NCI-H2196 treated with DMSO at 0.1 percent for 48 hours (cell line): ENCODE results near the gene ACSL3.

ENCODE experiments used
- DNase-seq: peaks from one replicate; lab custom pipeline; 2025; ENCODE audit not compliant: unreplicated experiment; lab: John Stamatoyannopoulos, UW

ACSL3 gene

DNA sequence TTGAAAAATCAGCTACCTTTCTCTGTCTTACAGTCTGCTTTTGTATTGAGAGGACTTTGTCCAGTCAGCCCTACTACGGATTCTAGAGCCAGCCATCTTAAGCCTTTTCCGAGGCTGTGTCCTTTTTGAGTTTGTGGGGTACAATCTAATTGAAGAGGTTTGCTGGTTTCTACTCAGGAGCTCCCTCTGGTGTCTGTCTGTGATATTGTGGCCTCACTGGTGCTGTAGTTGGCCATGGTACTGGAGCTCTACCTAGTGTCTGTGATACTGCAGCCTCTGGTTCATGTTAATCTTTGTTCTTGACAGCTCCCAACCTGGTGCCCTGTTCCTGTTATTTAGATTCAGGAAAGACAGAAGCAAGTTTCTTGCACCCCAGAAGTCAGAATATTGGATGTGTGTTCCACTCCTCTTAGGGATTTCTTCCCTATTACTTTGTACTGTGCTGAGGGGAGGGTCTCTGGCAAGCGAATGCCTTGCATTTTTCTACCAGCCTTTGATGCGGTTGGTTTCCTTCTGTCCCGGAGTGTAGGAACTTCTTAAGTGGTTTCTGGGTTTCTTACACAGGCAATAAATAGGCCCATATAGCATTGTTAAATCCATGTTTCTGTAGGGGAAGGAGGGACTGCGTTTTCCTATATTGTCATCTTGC is 78.5 kb downstream of the ACSL3 start:
- no peak for DNase-seq

DNA sequence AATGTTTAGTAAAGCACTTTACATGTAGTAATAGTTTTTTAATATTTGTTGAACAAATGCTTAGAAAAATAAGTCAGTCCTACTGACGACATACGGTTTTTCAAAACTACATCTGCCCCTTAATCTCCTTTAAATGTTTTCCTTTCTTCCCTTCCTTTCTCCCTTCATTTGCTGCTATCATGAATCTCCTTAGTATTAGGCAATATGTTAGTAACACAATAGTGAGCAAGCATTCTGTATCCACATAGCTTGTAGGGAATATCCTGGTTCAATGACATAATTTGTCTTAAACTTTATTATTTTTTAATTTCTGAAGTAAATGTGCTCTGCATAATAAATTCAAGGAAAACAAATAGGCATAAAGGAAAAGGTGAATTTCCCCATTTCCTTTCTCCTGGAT is 79.1 kb downstream of the ACSL3 start:
- no peak for DNase-seq

DNA sequence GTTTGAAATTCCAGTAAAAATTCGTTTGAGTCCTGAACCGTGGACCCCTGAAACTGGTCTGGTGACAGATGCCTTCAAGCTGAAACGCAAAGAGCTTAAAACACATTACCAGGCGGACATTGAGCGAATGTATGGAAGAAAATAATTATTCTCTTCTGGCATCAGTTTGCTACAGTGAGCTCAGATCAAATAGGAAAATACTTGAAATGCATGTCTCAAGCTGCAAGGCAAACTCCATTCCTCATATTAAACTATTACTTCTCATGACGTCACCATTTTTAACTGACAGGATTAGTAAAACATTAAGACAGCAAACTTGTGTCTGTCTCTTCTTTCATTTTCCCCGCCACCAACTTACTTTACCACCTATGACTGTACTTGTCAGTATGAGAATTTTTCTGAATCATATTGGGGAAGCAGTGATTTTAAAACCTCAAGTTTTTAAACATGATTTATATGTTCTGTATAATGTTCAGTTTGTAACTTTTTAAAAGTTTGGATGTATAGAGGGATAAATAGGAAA is 80.7 kb downstream of the ACSL3 start:
- no peak for DNase-seq

DNA sequence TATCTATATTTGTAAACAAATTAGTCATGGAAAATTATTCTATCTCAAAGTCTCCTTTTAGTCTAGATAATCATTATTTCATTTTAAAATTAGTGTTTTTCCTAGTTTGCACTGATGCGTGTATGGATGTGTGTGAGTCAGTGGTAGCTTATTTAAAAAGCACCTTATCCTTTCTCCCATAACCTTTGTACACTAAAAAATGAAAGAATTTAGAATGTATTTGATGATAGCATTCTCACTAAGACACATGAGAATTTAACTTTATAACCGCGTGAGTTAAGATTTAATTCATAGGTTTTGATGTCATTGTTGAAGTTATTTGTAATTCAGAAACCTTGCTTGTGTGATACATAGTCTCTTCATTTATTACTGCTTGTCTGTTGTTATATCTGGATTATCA is 81.7 kb downstream of the ACSL3 start:
- no peak for DNase-seq

DNA sequence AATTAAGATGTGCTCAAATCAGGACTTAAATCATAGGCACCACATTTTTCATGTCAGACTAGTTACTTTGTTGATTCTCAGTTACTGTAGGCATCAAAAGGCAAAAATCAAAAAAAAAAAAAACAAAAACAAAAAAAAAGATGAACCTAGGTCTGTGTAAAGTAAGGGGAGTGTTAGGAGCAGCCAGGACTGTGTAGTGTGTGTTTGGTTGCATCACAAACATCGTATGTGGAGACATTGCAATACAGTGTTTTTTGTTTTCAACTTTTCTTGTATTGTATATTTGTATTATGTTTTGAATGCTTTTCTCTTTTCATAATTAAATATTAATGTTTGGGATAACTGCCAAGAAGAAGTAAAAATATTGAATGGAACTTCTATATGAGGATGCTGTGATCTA is 82.1 kb downstream of the ACSL3 start:
- no peak for DNase-seq

DNA sequence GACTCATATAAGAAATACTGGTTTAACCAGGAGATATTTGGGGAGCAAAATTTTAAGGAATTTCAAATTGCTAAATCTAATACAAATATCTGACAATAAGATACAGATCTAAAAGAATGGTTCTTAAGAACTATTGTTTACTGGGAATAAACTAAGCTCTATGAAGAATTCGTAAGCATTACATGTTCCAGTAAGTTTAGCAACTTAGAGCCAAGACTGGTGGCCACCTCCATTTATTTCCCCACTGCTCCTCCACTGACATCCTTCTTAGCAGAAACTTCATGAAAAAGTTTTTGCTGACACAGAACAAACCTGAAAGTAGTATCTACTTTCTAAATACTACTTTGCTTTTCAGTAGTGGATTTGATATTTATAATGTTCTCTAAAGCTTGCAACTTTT is 83.0 kb downstream of the ACSL3 start:
- no peak for DNase-seq

DNA sequence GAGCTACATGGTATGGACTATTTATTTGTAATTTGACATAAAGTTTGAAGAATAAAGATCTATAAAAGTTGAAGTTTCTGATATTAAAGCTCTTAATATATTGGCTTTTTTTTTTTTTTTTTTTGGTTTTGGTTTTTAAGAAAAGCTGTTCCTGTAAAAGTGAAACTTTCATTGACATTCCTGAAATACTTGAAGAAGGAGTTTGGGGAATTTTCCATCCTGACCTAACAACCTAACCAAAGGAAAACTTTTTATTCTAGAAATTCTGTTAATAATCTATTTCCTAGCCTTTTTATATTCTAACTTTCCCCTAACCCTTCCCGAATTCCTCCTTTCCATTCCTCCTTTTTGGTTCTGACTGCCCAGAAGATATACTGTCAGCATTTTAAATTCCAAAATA is 83.7 kb downstream of the ACSL3 start:
- no peak for DNase-seq

DNA sequence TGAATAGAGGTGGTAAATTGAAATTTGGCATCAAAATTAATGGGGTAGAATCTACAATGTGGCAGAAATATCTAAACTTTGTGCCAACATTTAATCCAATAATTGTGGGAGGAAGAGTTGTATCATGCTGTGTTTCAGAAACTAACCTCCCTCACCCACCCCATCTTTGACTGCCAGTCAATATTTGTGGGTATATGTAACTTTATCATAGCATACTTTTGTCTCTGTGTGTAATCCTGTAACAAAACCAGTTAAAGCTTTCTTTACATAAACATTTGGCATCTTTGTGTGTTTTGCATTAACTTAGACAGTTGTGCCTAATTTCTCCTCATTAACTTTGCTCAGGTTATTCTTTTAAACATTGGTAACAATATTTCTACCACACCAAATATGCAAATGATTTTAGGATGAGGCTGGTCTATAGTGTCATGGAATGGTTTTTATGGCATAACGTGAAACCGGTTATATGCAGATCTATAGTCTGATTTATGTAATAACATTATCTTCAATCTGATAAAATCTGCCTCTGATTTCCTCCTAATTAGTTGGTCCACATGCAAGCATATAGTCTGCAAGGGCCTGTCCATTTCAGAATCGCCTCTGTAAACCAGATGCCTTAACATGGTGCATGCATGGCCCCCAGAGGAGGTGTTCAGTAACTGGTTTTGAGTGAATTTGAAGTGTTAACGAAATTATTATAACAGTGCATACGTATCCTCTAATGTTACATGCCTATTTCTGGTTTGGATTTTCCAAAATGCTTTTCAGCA is 84.3 kb downstream of the ACSL3 start:
- DNase-seq, result no peak

DNA sequence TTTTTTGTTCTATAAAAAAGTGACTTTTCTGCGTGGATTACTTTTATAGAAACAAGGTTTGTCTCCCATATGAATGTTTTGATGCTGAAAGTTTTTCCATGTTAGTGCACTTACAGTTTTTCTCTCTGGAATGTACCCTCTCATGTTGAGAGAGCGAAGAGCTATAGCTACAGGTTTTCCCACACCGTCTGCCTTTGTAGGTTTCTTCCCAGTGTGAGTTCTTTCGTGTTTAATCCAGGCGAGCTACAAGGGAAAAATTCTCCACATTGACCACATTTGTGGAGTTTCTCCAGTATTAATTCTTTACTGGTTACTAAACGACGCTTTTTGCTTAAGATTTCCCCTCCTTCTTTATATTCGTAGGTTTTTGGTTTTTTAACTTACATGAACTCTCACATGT is 85.1 kb downstream of the ACSL3 start:
- no peak for DNase-seq

DNA sequence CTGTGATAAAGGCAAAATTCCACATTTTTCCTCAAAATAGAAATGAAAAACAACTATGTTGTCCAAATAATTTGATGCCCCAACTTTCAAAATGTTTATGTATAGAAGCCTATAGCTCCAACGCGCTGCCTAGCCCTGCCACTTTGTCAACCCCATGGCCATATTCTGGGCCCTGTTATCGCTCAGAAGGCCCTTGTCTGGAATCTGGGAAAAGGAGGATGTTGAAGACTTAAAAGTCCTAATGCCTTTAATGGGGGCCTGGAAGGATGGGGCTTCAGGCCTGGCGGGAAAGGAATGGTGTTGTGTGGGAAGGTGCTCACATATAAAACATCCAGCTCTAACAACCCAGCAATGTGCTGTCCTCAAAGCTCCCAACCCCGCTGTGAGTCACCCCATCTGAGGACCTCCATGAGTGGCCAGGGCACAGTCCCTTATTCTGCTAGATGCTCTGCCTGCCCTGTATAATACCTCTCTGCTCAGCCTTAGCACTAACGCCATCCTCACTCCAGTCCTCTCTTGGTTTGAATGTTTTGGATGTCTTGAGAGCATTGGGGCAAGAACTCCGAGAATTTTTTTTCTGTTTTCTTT is 86.0 kb downstream of the ACSL3 start:
- DNase-seq, result no peak

DNA sequence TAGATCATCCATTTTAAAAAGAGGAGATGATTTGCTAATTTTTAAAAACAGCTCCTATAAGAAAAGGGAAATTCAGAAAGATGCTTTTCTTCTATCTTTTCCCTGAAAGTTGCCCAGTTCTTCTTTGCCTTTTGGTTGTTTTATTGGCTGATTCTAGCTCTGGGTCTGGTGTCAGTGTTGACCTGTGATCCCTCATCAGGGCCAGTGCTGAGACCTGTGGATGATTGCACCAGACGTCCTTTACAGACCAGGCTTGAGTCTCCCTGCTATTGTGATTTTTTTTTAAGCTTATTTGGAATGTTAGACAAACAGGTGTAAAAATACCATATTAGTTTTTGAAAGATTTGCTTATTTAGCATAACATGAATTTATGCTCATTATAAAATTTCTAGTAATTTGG is 88.2 kb downstream of the ACSL3 start:
- DNase-seq, result no peak

DNA sequence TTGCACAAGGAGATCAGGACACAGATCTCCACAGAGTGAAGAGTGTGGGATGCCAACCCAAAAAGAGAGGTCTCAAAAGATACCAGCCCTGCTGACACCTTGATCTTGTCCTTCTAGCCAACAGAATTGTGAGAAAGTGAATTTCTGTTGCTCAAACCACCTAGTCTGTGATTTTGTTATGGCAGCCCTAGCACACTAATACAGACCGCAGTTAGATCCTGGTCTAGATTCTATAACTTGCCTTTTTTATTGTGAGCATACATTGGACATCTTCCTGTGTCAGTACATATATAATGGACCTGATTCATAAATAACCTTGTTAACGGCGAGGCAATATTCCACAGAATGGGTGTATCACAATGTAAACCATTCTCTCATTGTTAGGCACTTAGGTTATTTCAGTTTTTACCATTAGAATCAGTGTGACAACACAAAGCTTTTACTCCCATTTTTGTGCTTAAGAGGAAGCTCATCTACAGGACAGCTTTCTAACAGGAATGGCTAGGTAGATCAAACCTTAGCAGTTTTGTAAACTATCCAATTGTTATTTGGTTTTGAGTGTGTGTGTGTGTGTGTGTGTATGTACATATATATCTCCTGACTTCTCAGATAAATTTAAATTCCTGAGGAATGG is 89.0 kb downstream of the ACSL3 start:
- DNase-seq, result no peak

DNA sequence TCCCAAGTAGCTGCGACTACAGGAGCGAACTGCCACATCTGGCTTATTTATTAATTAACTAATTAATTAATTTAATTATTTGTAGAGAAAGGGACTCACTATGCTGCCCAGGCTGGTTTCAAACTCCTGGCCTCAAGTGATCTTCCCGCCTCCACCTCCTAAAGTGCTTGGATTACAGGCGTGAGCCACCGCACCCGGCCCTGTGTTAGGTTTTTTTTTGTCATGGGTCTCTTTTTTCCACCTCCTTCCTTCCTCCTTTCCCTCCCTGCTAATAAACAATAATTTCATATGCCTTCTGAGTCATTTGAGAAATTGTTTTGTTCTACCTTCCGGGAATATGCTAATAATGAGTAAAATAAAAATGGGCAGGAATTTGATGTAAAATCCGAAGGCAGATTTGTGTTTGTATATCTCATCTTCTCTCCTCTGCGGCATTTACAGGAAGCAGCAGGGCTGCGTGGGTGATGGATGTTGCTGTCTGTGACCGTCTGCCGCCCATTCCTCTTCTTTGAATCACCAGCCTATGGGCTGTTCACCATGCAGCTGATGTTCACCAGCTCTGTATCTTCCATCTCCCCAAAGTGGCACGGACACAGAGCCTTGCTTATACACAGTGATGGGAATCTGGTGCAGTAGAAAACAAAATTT is 89.9 kb downstream of the ACSL3 start:
- no peak for DNase-seq

DNA sequence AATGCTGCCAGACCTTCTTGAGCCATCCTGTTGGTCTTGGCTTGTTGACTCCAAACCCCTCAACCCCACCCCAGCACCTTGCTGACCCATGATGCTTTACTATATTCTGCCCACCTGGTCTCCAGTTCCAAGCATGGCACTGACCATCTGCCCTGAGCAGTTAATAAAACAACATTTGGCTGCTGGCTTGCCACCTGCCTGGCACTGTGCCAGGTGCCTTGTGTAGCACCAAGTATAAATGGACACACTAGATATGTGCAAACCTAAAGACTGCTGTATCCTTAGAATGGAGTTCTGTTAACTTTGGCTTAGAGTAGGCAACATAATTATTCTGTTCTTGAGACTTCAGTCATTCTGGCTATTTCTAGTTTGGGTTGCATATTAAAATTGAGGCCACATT is 91.4 kb downstream of the ACSL3 start:
- DNase-seq, result peak; percentile 58

DNA sequence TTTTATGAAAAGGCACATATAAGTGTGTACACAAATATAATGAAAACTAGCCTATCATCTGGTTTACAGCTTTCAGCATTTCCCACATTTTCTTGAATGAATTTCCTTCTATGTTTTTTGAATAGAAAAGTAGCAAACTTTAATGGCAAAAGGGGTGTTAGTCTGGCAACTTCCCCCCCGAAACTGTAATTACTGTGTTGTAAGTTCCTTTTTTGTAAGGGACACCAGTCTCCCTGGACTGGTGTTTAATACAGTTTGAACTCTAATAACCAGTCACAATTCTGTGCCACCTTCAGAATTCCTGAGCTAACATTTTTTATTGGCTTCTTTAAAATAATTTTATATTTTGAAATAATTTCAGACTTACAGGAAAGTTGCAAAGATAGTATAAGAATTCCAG is 94.2 kb downstream of the ACSL3 start:
- DNase-seq, result no peak

DNA sequence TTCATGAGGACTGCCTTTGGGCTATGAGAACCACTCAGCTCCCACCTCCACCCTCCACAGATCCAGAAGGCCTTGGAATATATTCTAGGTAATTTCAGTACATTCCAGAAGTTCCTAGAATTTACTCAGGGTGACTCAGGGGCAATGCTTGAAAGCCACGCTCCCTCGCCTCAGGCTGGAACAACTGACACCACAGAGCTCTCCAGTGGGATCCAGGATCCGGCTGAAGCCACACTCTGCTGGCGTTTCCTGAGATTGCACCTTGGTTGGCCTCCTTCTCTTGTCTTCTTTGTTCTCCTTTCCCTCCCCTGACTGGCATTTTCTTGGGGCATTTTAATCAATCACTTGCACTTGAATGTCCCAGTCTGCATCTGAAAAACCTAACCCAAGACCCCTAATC is 98.5 kb downstream of the ACSL3 start:
- DNase-seq, result no peak

DNA sequence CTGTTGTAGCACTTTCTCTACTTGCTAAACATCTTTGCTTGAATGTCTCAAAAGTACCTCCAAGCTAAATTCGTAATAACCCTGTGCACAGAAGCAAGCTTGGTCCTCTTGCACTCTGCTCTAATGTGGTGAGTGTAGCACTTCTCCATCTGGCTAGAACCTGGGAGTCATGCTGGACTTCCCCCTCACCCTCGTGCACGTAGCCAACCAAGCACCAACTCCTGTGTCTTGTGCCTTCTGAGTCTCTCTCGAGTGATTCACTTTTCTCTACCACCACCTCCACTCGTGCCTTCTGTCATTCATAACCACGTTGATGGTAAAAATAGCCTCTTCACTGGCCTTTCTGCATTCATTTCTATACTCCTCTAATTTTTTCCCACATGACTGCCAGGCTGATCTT is 99.3 kb downstream of the ACSL3 start:
- DNase-seq, result no peak

DNA sequence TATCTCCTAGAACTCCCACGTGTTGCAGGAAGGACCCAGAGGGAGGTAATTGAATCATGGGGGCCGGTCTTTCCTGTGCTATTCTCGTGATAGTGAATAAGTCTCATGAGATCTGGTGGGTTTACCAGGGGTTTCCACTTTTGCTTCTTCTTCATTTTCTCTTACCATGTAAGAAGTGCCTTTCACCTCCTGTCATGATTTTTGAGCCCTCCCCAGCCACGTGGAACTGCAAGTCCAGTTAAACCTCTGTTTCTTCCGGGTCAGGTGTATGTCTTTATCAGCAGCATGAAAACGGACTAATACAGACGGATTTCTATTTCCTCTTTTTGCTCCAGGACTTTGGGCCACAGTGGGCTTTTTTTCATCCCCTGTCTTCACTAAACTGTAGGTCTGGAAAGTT is 102.8 kb downstream of the ACSL3 start:
- no peak for DNase-seq

DNA sequence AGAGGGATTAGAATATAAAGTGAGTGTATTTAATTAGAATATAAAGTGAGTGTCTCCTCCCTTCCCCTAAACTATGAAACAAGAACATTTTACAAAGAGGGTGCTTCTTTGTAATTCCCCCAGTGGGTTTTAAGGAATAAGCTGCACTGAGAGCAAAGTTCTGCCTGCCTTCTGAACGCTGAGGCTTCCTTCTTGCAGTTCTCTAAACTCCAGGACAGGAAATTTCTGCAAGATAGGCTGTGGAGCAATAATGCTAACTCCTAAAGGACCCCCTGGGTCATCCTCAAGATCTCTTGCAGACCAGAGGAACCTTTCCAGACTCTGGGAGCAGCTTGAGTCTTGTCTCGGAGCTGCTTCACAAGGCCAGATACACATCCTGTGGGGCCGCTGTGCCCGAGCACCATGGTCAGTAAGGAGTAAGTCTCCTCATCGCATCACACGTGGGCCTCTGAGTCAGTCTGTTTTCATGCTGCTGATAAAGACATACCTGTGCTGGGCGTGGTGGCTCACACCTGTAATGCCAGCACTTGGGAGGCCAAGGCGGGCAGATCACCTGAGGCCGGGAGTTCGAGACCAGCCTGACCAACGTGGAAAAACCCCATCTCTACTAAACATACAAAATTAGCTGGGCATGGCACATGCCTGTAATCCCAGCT is 103.7 kb downstream of the ACSL3 start:
- no peak for DNase-seq

DNA sequence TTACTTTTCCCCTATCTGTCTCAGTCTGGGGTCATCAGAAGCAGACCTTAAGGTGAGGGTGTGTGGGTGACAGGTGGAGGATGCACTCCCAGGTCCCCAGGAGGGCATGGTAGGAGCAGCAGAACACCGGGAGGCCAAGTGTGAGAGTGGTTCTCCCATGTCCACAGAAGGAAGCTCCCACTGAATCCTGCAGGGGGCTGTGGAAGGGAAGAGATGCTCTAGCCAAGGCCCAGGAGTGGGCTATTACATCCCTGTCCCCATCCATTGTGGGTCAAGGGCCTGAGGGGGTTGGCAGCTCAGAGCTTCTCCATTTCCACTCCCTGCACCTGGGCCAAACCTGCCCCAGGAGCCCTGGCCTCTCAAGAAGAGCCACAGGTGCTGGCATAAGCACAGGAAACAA is 104.7 kb downstream of the ACSL3 start:
- DNase-seq, result no peak
